GM12878 (cell line): ENCODE data around the gene HOXA2. TPM values are rescaled to one million over a fixed set of nuclear protein-coding genes. Genes with fewer than 3 reads are reported as not detected.

Experiments used
- CREM ChIP-seq: IDR thresholded peaks from 2 replicates; pipeline ENCODE4 v1.6.1; 2014; ENCODE audit warnings: antibody characterized with exemption, low read depth
- JUND ChIP-seq: IDR thresholded peaks from 2 replicates; pipeline ENCODE4 v1.6.1; 2012; ENCODE audit warnings: low read depth, mild to moderate bottlenecking, low read length, improper control_type of control experiment, moderate library complexity
- MYC ChIP-seq: IDR thresholded peaks from 2 replicates; pipeline ENCODE4 v1.6.1; 2011; ENCODE audit warnings: mild to moderate bottlenecking, low read length, moderate library complexity, inconsistent platforms; ENCODE audit not compliant: insufficient read depth, insufficient replicate concordance, insufficient read length, severe bottlenecking
- NBN ChIP-seq: fragments of 450-650 bp; IDR thresholded peaks from 2 replicates; pipeline ENCODE4 v1.6.1; 2016
- PAX8 ChIP-seq: fragments of 450-650 bp; IDR thresholded peaks from 2 replicates; pipeline ENCODE4 v1.6.1; 2017; ENCODE audit warnings: mild to moderate bottlenecking, moderate library complexity
- ZNF24 ChIP-seq: fragments of 450-650 bp; IDR thresholded peaks from 2 replicates; pipeline ENCODE4 v1.6.1; 2017; ENCODE audit warnings: antibody characterized with exemption, mild to moderate bottlenecking
- polyA plus RNA-seq, 11 experiments: library from polyadenylated mRNA; depleted of rRNA in 4 of 11; unstranded in 6 of 11; stranded (reverse) in 5 of 11; fragments of >200 nt; fragmentation: Nextera tagmentation in 4 of 11; fragmentation: Illumina TruSeq in 1 of 11; extraction: Ambion mirVana in 4 of 11; extraction: Trizol in 1 of 11; gene quantifications; 1 replicate in 1 of 11; 2 replicates in 10 of 11; pipeline versions ENCODE4 v1.2.1 to v1.2.3, GENCODE V29; 2011 to 2016; ENCODE audit warnings: inconsistent platforms in 2 of 11, missing spikeins in 2 of 11, low read depth in 1 of 11
- total RNA-seq, 4 experiments: library from RNA; depleted of rRNA in 3 of 4; stranded (reverse); fragments of >200 nt in 3 of 4; fragmentation: Illumina TruSeq in 1 of 4; extraction: Trizol in 1 of 4; gene quantifications; 2 replicates each; pipeline versions ENCODE4 v1.2.1 to v1.2.3, GENCODE V29; 2013 to 2021
- TF ChIP-seq, protein P1 (sequence below): fragments of 450-650 bp; IDR thresholded peaks from 2 replicates; pipeline ENCODE4 v1.6.1; 2016; ENCODE audit warnings: mild to moderate bottlenecking, moderate library complexity, borderline replicate concordance
- TF ChIP-seq, protein P2 (sequence below): IDR thresholded peaks from 2 replicates; pipeline ENCODE4 v1.6.1; 2012; ENCODE audit warnings: low read depth, low read length, improper control_type of control experiment
- TF ChIP-seq, protein P3 (sequence below): fragments of 450-650 bp; IDR thresholded peaks from 2 replicates; pipeline ENCODE4 v1.6.1; 2017; ENCODE audit warnings: borderline replicate concordance

Gene HOXA2
- total and polyA plus RNA-seq, 10 of the 15 experiments (the other 5 are each of a cell fraction or from before 2014, with no cell fraction given) = not detected

DNA sequence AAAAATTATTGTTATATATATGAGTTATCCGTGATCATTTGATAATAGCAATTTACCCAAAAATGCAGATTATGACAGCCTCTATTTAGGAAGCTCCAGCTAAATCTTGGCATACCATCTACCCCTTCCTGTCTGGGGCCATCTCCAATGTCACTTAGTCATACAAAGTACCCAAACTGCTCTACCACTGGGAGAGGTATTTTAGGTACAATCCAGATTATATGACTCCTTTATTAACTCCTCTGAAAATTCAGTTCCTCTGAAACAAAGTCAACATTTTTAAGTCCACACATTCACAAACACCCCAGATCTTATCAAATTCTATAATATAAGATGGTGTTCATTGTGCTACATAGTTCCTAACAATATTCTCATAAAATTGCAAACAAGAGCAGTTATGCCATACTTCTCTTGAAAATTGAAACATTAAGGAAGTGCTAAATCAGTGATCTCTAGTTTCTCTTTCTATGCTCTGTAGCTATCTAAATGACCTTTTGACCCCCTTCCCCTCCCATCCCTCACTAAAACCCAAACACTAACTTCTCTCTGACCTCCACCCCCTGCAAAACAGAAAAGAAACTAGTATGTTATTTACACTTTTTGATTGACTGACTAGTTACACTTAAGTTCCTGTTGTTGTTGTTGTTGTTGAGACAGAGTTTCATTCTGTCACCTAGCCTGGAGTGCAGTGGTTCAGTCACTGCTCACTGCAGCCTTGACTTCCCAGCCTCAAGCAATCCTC lies 23.1 kb downstream of the HOXA2 start (continued):
- TF ChIP-seq, protein P1, sequence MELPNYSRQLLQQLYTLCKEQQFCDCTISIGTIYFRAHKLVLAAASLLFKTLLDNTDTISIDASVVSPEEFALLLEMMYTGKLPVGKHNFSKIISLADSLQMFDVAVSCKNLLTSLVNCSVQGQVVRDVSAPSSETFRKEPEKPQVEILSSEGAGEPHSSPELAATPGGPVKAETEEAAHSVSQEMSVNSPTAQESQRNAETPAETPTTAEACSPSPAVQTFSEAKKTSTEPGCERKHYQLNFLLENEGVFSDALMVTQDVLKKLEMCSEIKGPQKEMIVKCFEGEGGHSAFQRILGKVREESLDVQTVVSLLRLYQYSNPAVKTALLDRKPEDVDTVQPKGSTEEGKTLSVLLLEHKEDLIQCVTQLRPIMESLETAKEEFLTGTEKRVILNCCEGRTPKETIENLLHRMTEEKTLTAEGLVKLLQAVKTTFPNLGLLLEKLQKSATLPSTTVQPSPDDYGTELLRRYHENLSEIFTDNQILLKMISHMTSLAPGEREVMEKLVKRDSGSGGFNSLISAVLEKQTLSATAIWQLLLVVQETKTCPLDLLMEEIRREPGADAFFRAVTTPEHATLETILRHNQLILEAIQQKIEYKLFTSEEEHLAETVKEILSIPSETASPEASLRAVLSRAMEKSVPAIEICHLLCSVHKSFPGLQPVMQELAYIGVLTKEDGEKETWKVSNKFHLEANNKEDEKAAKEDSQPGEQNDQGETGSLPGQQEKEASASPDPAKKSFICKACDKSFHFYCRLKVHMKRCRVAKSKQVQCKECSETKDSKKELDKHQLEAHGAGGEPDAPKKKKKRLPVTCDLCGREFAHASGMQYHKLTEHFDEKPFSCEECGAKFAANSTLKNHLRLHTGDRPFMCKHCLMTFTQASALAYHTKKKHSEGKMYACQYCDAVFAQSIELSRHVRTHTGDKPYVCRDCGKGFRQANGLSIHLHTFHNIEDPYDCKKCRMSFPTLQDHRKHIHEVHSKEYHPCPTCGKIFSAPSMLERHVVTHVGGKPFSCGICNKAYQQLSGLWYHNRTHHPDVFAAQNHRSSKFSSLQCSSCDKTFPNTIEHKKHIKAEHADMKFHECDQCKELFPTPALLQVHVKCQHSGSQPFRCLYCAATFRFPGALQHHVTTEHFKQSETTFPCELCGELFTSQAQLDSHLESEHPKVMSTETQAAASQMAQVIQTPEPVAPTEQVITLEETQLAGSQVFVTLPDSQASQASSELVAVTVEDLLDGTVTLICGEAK = no peak
- TF ChIP-seq, protein P2, sequence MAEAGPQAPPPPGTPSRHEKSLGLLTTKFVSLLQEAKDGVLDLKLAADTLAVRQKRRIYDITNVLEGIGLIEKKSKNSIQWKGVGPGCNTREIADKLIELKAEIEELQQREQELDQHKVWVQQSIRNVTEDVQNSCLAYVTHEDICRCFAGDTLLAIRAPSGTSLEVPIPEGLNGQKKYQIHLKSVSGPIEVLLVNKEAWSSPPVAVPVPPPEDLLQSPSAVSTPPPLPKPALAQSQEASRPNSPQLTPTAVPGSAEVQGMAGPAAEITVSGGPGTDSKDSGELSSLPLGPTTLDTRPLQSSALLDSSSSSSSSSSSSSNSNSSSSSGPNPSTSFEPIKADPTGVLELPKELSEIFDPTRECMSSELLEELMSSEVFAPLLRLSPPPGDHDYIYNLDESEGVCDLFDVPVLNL = no peak
- TF ChIP-seq NBN (0 out of 2 replicates have a peak, but pooled peaks have one; percentile 22), JUND (no peak), ZNF24 (no peak), MYC (no peak), PAX8 (no peak), CREM (no peak)
- TF ChIP-seq, protein P3, sequence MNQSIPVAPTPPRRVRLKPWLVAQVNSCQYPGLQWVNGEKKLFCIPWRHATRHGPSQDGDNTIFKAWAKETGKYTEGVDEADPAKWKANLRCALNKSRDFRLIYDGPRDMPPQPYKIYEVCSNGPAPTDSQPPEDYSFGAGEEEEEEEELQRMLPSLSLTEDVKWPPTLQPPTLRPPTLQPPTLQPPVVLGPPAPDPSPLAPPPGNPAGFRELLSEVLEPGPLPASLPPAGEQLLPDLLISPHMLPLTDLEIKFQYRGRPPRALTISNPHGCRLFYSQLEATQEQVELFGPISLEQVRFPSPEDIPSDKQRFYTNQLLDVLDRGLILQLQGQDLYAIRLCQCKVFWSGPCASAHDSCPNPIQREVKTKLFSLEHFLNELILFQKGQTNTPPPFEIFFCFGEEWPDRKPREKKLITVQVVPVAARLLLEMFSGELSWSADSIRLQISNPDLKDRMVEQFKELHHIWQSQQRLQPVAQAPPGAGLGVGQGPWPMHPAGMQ = no peak
